ENCODE data around the gene KDM6A. TPM values are rescaled to one million over a fixed set of nuclear protein-coding genes. Genes with fewer than 3 reads are reported as not detected.
"Not testable (repeated sequence)": the region's sequence is repeated elsewhere in the genome, so short reads cannot be mapped to it uniquely, and the experiment has no call there.

KDM6A gene
- total and polyA plus RNA-seq, 4 experiments from 2014 or later: 12.5 to 51.2 (median 34.3) TPM

DNA sequence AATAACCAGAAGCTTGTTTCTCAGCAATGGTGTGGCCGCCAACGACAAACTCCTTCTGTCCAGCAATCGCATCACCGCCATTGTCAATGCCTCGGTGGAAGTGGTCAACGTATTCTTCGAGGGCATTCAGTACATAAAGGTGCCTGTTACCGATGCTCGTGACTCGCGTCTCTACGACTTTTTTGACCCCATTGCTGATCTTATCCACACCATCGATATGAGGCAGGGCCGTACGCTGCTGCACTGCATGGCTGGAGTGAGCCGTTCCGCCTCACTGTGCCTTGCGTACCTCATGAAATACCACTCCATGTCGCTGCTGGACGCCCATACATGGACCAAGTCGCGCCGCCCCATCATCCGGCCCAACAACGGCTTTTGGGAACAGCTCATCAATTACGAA lies 28.8 kb upstream of the KDM6A start:
- H3K27ac Mint-ChIP-seq: no peak overlapping the region
- H3K36me3 ChIP-seq (ENCODE audit: insufficient read depth, low read length): no peaks in the 10 kb centered on the region
- H3K9me3 ChIP-seq (ENCODE audit: control insufficient read depth in 1 of 2, low read length in 2 of 2): no peaks in the 10 kb centered on the region
- ChIA-PET CTCF (ENCODE audit: partially characterized antibody) (no interaction called here), POLR2A (ENCODE audit: partially characterized antibody) (no interaction called here)
- no peak for DNase-seq
- no peaks in the 10 kb centered on the region for H3K4me1 ChIP-seq (ENCODE audit: insufficient read depth, low read length)
- no peak overlapping the region for H3K27ac ChIP-seq (ENCODE audit: low read depth, low read length)
- H3K27me3 ChIP-seq (ENCODE audit: insufficient read depth, low read length): no peaks in the 10 kb centered on the region
- H3K27me3 Mint-ChIP-seq: no peaks in the 10 kb centered on the region
- H3K4me3 ChIP-seq (ENCODE audit: low read length in 2 of 2): no peak overlapping the region
- H3K9me3 Mint-ChIP-seq: peaks cover 0 to 5% (median 0%) of the 10 kb centered on the region in 8 donors
- no peaks in the 10 kb centered on the region for H3K4me1 Mint-ChIP-seq
- no peak overlapping the region for H3K4me3 Mint-ChIP-seq
- intact Hi-C loops (cut with micrococcal nuclease): no loop called here
- H3K36me3 Mint-ChIP-seq: no peaks in the 10 kb centered on the region

DNA sequence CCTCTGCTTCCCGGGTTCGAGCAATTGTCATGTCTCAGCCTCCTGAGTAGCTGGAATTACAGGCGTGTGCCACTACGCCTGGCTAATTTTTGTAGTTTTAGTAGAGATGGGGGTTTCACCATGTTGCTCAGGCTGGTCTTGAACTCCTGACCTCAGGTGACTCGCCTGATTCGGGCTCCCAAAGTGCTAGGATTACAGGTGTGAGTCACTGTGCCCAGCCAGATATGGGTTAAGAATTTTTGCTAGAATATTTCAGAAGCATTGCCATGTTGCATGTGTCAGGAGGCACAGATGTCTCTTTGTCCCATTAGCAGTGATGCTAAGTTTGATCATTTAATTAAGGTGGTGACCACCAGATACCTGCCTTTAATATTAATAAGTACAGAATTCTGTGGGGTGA lies 22.1 kb upstream of the KDM6A start:
- DNase-seq; H3K36me3 Mint-ChIP-seq; H3K4me3 ChIP-seq (ENCODE audit: low read length in 2 of 2); H3K27ac ChIP-seq (ENCODE audit: low read depth, low read length); H3K27ac Mint-ChIP-seq; H3K9me3 Mint-ChIP-seq; H3K9me3 ChIP-seq (ENCODE audit: control insufficient read depth in 1 of 2, low read length in 2 of 2); CTCF ChIA-PET (ENCODE audit: partially characterized antibody); H3K27me3 ChIP-seq (ENCODE audit: insufficient read depth, low read length); intact Hi-C loops (cut with micrococcal nuclease); H3K4me1 Mint-ChIP-seq; H3K36me3 ChIP-seq (ENCODE audit: insufficient read depth, low read length); H3K27me3 Mint-ChIP-seq; H3K4me1 ChIP-seq (ENCODE audit: insufficient read depth, low read length); POLR2A ChIA-PET (ENCODE audit: partially characterized antibody); H3K4me3 Mint-ChIP-seq: not testable (repeated sequence)

DNA sequence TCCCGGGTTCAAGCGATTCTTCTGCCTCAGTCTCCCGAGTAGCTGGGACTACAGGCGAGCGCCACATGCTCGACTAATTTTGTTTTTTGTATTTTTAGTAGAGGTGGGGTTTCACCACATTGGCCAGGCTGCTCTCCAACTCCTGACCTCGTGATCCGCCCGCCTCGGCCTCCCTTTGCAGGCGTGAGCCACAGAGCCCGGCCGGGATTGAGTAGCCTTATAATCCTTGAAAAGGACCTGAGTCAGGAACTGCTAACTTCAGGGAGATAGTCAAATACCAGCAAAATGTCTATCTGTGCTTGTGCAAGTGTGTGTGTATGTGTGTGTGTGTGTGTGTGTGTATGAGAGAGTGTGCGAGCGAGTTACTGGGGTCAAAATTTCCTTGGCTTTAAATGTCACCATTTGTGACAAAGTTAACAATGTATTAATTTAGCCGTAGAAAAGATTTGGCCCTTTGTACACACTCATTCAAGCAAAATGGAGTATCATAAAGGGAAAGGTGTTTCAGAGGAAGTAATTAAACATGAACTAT lies 1.8 kb upstream of the KDM6A start:
- intact Hi-C loops (cut with micrococcal nuclease): loop anchor here (5.0 to 10.0 kb wide), 3 partner anchors 74 to 626 kb away; partner anchors contain the start of gene FUNDC1
- no peak overlapping the region for H3K4me3 ChIP-seq (ENCODE audit: low read length in 2 of 2)
- peaks cover 3 to 6% of the 10 kb centered on the region in 2 donors for H3K36me3 Mint-ChIP-seq

DNA sequence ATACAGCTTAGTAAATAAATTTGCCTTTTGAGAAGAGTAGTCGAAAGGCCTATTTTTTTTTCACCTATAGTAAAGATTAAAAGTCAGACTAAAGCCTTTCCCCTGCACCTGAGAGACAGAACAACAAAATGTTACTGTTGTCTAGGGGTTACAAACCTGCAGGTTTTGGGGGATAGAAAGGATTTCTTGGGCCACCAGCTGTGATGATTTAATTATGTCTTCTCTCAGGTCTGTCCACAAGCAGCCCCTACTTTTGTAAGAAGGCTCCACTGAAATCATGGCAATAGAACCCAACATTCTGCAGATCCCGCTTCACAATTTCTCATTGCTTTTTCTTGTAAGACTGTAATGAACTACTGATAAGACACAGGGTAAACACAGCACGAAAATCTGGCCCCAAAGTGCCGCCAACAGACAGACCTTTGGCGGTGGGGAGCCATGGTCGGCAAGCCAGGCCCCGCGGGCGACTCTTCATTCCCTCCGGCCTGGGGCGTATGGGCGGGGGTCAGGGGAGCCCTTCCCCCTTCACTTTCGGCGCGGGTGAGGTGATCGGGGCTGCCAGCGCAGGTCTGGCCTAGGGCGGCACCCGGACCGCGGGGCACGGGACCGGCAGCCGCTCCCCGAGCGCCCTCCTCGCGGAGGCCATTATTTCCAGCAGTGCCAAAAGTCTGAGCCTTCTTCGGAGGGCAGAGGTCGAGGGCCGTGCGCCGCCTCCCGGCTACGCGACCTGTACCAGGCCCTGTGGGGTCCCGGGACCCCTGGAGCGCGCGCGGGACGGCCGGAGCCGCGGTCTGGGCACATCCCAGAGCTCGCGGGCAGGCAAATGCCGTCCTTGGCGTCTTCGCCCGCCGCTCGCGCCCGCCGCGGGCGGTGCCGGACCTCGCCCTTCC lies 812 bp upstream of the KDM6A start:
- Histone ChIP-seq H3K27me3 (ENCODE audit: insufficient read depth, low read length) (no peaks in the 10 kb centered on the region), H3K36me3 (ENCODE audit: insufficient read depth, low read length) (no peaks in the 10 kb centered on the region), H3K4me3 (ENCODE audit: low read length in 2 of 2) (peak overlapping the region in 1 of 2 donors; percentile 62), H3K4me1 (ENCODE audit: insufficient read depth, low read length) (peaks cover 27% of the 10 kb centered on the region), H3K9me3 (ENCODE audit: control insufficient read depth in 1 of 2, low read length in 2 of 2) (no peaks in the 10 kb centered on the region), H3K27ac (ENCODE audit: low read depth, low read length) (peak overlapping the region; percentile 85)
- Mint-ChIP-seq H3K36me3 (peaks cover 6 to 10% of the 10 kb centered on the region in 2 donors), H3K9me3 (no peaks in the 10 kb centered on the region), H3K4me3 (peak overlapping the region; percentile 92 to 100 (median 96)), H3K27me3 (no peaks in the 10 kb centered on the region), H3K27ac (peak overlapping the region; percentile 93 to 99 (median 97)), H3K4me1 (peaks cover 7 to 34% (median 26%) of the 10 kb centered on the region in 4 donors)
- DNase-seq: peak in 4 of 5 donors; percentile 52 to 63 (median 58)
- POLR2A ChIA-PET (ENCODE audit: partially characterized antibody): interaction anchor here (0.7 to 1.4 kb wide), 8 partner anchors 10 to 914 kb away, joined by 3 to 6 read pairs (median 4); partner anchors contain the start of gene FUNDC1
- CTCF ChIA-PET (ENCODE audit: partially characterized antibody): no interaction called here
- intact Hi-C loops (cut with micrococcal nuclease): loop anchor here (5.0 to 10.0 kb wide), 3 partner anchors 73 to 627 kb away; partner anchors contain the start of gene FUNDC1

More for the DNA sequence above, 1.8 kb upstream of the KDM6A start:
- ChIA-PET CTCF (ENCODE audit: partially characterized antibody) (no interaction called here), POLR2A (ENCODE audit: partially characterized antibody) (no interaction called here)
- Histone ChIP-seq H3K9me3 (ENCODE audit: control insufficient read depth in 1 of 2, low read length in 2 of 2) (no peaks in the 10 kb centered on the region), H3K27ac (ENCODE audit: low read depth, low read length) (no peak overlapping the region), H3K36me3 (ENCODE audit: insufficient read depth, low read length) (no peaks in the 10 kb centered on the region), H3K27me3 (ENCODE audit: insufficient read depth, low read length) (no peaks in the 10 kb centered on the region), H3K4me1 (ENCODE audit: insufficient read depth, low read length) (peaks cover 19% of the 10 kb centered on the region)
- Mint-ChIP-seq H3K9me3 (no peaks in the 10 kb centered on the region), H3K4me3 (peak overlapping the region in 6 of 8 donors; percentile 32 to 80 (median 62)), H3K27me3 (no peaks in the 10 kb centered on the region), H3K27ac (peak overlapping the region in 6 of 7 donors; percentile 14 to 89 (median 76)), H3K4me1 (peaks cover 7 to 25% (median 19%) of the 10 kb centered on the region in 4 donors)
- DNase-seq: no peak

DNA sequence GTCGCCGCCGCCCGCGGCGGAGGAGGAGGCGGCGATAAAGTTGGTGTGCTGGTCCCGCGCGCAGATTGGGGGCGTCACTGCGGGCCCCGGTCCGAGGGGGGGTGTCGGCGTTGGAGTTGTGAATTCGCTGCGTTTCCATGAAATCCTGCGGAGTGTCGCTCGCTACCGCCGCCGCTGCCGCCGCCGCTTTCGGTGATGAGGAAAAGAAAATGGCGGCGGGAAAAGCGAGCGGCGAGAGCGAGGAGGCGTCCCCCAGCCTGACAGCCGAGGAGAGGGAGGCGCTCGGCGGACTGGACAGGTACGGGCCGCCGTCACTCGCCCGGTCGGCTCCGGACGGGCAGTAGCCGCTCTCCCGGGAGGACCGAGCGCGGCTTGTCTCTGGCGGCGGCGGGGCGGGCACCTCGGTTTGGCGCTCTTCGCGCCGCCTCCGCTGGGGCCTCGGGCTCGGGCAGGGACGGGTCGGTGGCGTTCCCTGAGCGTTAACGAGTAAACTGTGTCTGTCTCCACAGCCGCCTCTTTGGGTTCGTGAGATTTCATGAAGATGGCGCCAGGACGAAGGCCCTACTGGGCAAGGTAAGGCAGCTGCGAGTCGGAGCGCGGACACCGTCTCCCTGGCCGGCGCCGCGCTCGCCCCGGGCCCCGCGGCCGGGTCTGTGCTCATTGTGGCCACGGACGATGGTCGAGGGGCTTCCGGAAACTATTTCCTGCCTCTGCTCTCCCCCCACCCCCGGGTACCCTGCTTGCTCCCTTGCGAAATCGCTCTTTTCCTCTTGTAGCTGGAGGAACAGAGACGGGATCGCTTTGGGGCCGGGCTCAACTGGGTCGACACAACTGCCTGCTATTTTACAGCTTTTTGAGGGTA lies 658 bp downstream of the KDM6A start:
- Mint-ChIP-seq H3K4me3 (peak overlapping the region; percentile 93 to 100 (median 99)), H3K9me3 (no peaks in the 10 kb centered on the region), H3K27me3 (no peaks in the 10 kb centered on the region), H3K36me3 (peaks cover 6 to 10% of the 10 kb centered on the region in 2 donors), H3K4me1 (peaks cover 9 to 46% (median 29%) of the 10 kb centered on the region in 4 donors), H3K27ac (peak overlapping the region; percentile 97 to 100 (median 99))
- Histone ChIP-seq H3K4me1 (ENCODE audit: insufficient read depth, low read length) (peaks cover 38% of the 10 kb centered on the region), H3K27ac (ENCODE audit: low read depth, low read length) (peak overlapping the region; percentile 85), H3K9me3 (ENCODE audit: control insufficient read depth in 1 of 2, low read length in 2 of 2) (no peaks in the 10 kb centered on the region), H3K4me3 (ENCODE audit: low read length in 2 of 2) (peak overlapping the region; percentile 62 to 73), H3K36me3 (ENCODE audit: insufficient read depth, low read length) (no peaks in the 10 kb centered on the region), H3K27me3 (ENCODE audit: insufficient read depth, low read length) (no peaks in the 10 kb centered on the region)
- ChIA-PET POLR2A (ENCODE audit: partially characterized antibody) (interaction anchor here (0.7 to 1.7 kb wide), 10 partner anchors 9 to 916 kb away, joined by 3 to 7 read pairs (median 4); no protein-coding TSS in a partner anchor), CTCF (ENCODE audit: partially characterized antibody) (interaction anchor here (0.7 kb wide), 1 partner anchor 196 kb away, joined by 3 read pairs; no protein-coding TSS in a partner anchor)
- intact Hi-C loops (cut with micrococcal nuclease): loop anchor here (1.0 to 10.0 kb wide), 4 partner anchors 71 to 629 kb away; partner anchors contain the start of gene FUNDC1
- peak; percentile 62 to 77 (median 69) for DNase-seq

DNA sequence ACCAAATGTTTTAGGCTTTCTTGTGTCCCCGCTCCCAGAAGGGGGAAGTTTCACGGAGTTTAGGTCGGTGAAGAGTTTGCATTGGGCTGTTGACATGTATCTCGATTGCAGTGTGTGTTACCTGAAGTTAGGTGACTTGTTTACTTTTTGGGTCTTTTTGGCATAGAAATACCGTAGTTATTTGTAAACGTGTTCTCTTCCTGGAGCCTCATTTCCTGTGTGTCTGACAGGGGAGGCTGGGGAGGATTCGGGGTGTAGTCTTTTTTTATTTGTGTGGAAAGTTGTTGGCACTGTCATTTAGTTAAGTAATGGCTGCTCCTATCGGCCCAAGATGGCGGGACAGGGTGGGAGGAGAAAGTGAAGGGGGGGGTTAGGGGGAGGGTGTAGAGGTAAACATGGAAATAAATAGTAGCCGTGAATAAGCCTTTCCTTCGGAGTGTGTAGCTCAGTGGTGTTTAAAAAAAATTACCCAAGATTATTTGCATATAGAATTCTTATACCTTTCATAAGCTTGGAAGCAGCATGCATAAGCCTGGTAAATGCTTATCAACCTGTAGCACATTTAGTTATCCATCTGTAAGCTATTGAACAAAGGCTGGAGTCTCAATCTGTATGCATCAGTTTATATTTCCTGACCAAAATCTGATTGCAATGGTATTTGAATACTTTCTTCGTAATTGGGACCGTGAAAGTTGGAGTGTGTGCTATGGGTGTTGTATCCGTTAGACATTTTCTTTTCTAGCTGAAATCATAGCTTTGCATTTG lies 1.6 kb downstream of the KDM6A start:
- Mint-ChIP-seq H3K4me1 (peaks cover 11 to 53% (median 33%) of the 10 kb centered on the region in 4 donors), H3K27ac (peak overlapping the region; percentile 97 to 100 (median 99)), H3K36me3 (peaks cover 6 to 10% of the 10 kb centered on the region in 2 donors), H3K4me3 (peak overlapping the region; percentile 93 to 100 (median 99)), H3K27me3 (no peaks in the 10 kb centered on the region), H3K9me3 (no peaks in the 10 kb centered on the region)
- Histone ChIP-seq H3K27ac (ENCODE audit: low read depth, low read length) (peak overlapping the region; percentile 85), H3K27me3 (ENCODE audit: insufficient read depth, low read length) (no peaks in the 10 kb centered on the region), H3K4me3 (ENCODE audit: low read length in 2 of 2) (peak overlapping the region; percentile 62 to 73), H3K9me3 (ENCODE audit: control insufficient read depth in 1 of 2, low read length in 2 of 2) (no peaks in the 10 kb centered on the region), H3K36me3 (ENCODE audit: insufficient read depth, low read length) (no peaks in the 10 kb centered on the region), H3K4me1 (ENCODE audit: insufficient read depth, low read length) (peaks cover 45% of the 10 kb centered on the region)
- DNase-seq: peak; percentile 46 to 68 (median 52)
- ChIA-PET POLR2A (ENCODE audit: partially characterized antibody) (interaction anchor here (0.8 to 1.7 kb wide), 3 partner anchors 24 to 195 kb away, joined by 3 to 7 read pairs (median 5); no protein-coding TSS in a partner anchor), CTCF (ENCODE audit: partially characterized antibody) (interaction anchor here (1.0 kb wide), 1 partner anchor 195 kb away, joined by 3 read pairs; no protein-coding TSS in a partner anchor)
- intact Hi-C loops (cut with micrococcal nuclease): loop anchor here (5.0 to 10.0 kb wide), 3 partner anchors 70 to 630 kb away; partner anchors contain the start of gene FUNDC1
